Lower lobe of right lung (tissue), 2 donors: ENCODE data around the gene CREBRF. TPM values are rescaled to one million over a fixed set of nuclear protein-coding genes. Genes with fewer than 3 reads are reported as not detected.
"Not testable (repeated sequence)": the region's sequence is repeated elsewhere in the genome, so short reads cannot be mapped to it uniquely, and the experiment has no call there.

ENCODE experiments used
- ATAC-seq, 2 donors: fragments of 200-7000 bp; cut with Tn5 transposase; one replicate each; pipeline ENCODE4 v1.9.1; 2020 to 2022; ENCODE audit warnings: mild to moderate bottlenecking in 2 of 2, moderate library complexity in 2 of 2
- DNase-seq: peaks from one replicate; pipeline ENCODE4 v3.0.0-alpha.2; 2020
- H3K27ac ChIP-seq: fragments of 200-600 bp; one replicate; pipeline ENCODE4 v1.8.0; 2022
- H3K27me3 ChIP-seq: fragments of 200-600 bp; one replicate; pipeline ENCODE4 v1.8.0; 2022; ENCODE audit warnings: low read depth
- H3K36me3 ChIP-seq: fragments of 200-600 bp; one replicate; pipeline ENCODE4 v1.8.0; 2022; ENCODE audit warnings: mild to moderate bottlenecking
- H3K4me1 ChIP-seq: fragments of 200-600 bp; one replicate; pipeline ENCODE4 v1.8.0; 2022
- H3K4me3 ChIP-seq: fragments of 200-600 bp; one replicate; pipeline ENCODE4 v1.8.0; 2022; ENCODE audit warnings: mild to moderate bottlenecking
- H3K9me3 ChIP-seq: fragments of 200-600 bp; one replicate; pipeline ENCODE4 v1.8.0; 2022
- CTCF ChIP-seq: fragments of 200-600 bp; IDR thresholded peaks from one replicate; pipeline ENCODE4 v1.8.0; 2022; ENCODE audit warnings: antibody characterized with exemption, mild to moderate bottlenecking
- intact Hi-C: fragments of 100-400 bp; cut with DNase I; formaldehyde crosslinking; loops from one replicate; pipeline ENCODE4 v1.11.0; 2022
- total RNA-seq: library from RNA; stranded (reverse); fragmentation: NEBNext Ultra II Directional; extraction: Animal tissue kit (Norgen Biotek cat#: 25700); gene quantifications from one replicate; pipeline ENCODE4 v1.2.1, GENCODE V29; 2021
- donor health status: DM: no; HTN: yes; CAD: no; lungs with severe emphysema.

CREBRF gene
- total RNA-seq, 1 donor from 2014 or later: 50.2 TPM

DNA sequence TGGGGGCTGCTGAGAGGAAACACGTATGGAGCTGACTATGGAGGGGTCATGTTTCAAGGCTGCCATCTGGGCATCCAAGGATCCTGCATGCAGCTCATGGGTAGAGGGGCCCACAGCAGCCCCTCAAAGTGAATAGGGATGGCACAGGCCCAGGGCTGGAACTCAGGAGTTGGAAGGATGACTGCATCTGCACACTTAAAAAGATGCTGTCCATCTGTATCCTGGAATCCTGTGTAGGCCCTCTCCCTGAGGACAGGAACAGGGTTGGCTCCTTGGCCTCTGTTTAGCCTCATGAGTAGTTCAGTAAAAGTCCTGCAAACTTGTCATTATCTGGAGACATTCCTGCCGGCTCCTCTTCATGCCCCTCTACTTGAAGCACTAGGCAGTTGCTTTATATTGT is 92.2 kb downstream of the CREBRF start:
- Histone ChIP-seq H3K27me3 (no peaks in the 10 kb centered on the region), H3K36me3 (peaks cover 58% of the 10 kb centered on the region), H3K27ac (no peak overlapping the region), H3K9me3 (no peaks in the 10 kb centered on the region), H3K4me1 (peaks cover 8% of the 10 kb centered on the region), H3K4me3 (no peak overlapping the region)
- intact Hi-C loops: no loop called here
- DNase-seq (no peak), ATAC-seq (no peak)
- TF ChIP-seq CTCF: no peak

DNA sequence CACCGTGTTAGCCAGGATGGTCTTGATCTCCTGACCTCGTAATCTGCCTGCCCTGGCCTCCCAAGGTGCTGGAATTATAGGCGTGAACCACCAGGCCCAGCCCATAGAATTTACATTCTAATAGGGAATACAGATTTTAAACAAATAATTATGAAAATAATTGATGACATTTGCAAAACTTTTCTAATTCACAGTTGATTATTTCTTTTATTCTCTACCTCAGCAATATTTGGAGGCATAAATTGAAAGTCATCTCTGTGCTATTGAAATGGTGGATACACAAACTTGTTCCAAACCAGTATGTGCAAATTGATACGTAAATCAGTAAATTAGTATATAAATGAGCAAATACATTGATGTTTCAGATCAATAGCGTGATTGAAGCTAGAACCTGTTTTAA is 96.4 kb downstream of the CREBRF start:
- no peak for TF ChIP-seq CTCF
- no peak overlapping the region for H3K27ac ChIP-seq
- H3K4me3 ChIP-seq: no peak overlapping the region
- H3K27me3 ChIP-seq: no peaks in the 10 kb centered on the region
- intact Hi-C loops: no loop called here
- no peaks in the 10 kb centered on the region for H3K4me1 ChIP-seq
- DNase-seq (no peak), ATAC-seq (no peak)
- H3K36me3 ChIP-seq: peaks cover 88% of the 10 kb centered on the region
- H3K9me3 ChIP-seq: no peaks in the 10 kb centered on the region

GRCh38 chr5:173153842-173154241 is 97.7 kb downstream of the CREBRF start:
- intact Hi-C loops: no loop called here
- H3K36me3 ChIP-seq: peaks cover 91% of the 10 kb centered on the region
- no peak for TF ChIP-seq CTCF

GRCh38 chr5:173154619-173155018 is 98.5 kb downstream of the CREBRF start:
- H3K27ac ChIP-seq, H3K27me3 ChIP-seq, ATAC-seq, H3K9me3 ChIP-seq, DNase-seq, H3K4me1 ChIP-seq, intact Hi-C loops, H3K4me3 ChIP-seq: not testable (repeated sequence)
- peaks cover 91% of the 10 kb centered on the region for H3K36me3 ChIP-seq

More at GRCh38 chr5:173153842-173154241, 97.7 kb downstream of the CREBRF start:
- no peaks in the 10 kb centered on the region for H3K27me3 ChIP-seq
- no peak overlapping the region for H3K27ac ChIP-seq
- H3K4me1 ChIP-seq: no peaks in the 10 kb centered on the region
- no peaks in the 10 kb centered on the region for H3K9me3 ChIP-seq
- no peak for DNase-seq
- no peak overlapping the region for H3K4me3 ChIP-seq
- no peak for ATAC-seq

GRCh38 chr5:173155912-173156311 is 99.8 kb downstream of the CREBRF start:
- no peaks in the 10 kb centered on the region for H3K4me1 ChIP-seq
- no peak overlapping the region for H3K27ac ChIP-seq
- DNase-seq (no peak), ATAC-seq (no peak)
- peaks cover 94% of the 10 kb centered on the region for H3K36me3 ChIP-seq
- no peaks in the 10 kb centered on the region for H3K27me3 ChIP-seq
- H3K4me3 ChIP-seq: no peak overlapping the region
- no peak for TF ChIP-seq CTCF
- H3K9me3 ChIP-seq: no peaks in the 10 kb centered on the region
- intact Hi-C loops: no loop called here

- DNase-seq (no peak), ATAC-seq (no peak)
- Histone ChIP-seq H3K9me3 (no peaks in the 10 kb centered on the region), H3K4me1 (no peaks in the 10 kb centered on the region), H3K36me3 (peaks cover 97% of the 10 kb centered on the region), H3K27ac (no peak overlapping the region), H3K4me3 (no peak overlapping the region), H3K27me3 (no peaks in the 10 kb centered on the region)
- no peak for TF ChIP-seq CTCF
- intact Hi-C loops: no loop called here
Measured at GRCh38 chr5:173158366-173158765, 102.2 kb downstream of the CREBRF start.
